Measurements from ENCODE around the gene TMEM95.

DNA sequence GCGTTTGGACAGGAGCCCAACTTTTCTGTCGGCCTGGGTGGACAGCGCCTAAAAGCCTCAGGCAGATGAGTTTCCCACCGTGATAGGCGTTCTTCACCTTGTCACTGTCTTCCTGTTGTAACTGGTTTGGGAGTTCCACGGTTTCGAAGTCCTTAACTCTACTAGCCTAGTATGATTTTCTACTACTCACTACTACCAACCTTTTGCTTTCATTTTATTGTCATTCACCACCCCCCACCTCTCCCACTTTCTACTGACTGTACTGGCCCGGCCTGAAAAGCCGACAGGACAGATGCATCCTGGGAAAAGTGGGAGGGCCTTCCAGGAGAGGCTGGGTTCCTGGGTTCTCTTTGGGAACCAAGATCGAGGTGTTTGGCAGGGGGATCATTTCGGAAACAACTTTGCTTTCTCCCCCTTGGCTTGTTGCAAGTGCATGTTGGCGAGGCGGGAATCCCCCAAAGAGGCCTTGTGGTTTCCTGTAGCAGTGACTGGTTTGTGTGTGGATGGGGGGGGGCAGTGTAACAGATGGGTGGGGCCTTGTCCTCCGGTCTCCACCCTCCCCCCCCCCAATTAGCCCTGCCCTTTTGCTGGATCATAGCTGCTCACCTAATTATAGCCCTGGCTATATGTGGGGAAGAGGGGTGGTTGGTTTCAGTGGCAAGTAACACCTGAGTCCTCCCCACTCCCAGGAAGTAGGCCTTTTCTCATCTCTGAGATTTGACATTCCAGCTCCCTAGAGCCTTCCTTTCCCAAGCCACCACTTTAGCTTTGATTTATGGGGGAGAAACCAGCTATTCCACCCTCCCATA lies 46.1 kb upstream of the TMEM95 start:
- TF ChIP-seq CTCF (optimal IDR thresholded peaks at IDR 0.05 in 1 of 3, IDR thresholded peaks at IDR 0.05 in 1 of 3, conservative IDR thresholded peaks at IDR 0.05 in 1 of 3; ENCODE audit: extremely low read depth in 1 of 3, insufficient read depth in 2 of 3, low read length in 3 of 3) (no peak), EZH2 (IDR thresholded peaks at IDR 0.05; ENCODE audit: low read length) (no peak)

Measured in keratinocyte (primary cell).